ENCODE measurements around the gene PSTPIP1.
A peak's percentile ranks its signal among the peaks of the same experiment; 100 is the strongest.

PSTPIP1 gene

DNA sequence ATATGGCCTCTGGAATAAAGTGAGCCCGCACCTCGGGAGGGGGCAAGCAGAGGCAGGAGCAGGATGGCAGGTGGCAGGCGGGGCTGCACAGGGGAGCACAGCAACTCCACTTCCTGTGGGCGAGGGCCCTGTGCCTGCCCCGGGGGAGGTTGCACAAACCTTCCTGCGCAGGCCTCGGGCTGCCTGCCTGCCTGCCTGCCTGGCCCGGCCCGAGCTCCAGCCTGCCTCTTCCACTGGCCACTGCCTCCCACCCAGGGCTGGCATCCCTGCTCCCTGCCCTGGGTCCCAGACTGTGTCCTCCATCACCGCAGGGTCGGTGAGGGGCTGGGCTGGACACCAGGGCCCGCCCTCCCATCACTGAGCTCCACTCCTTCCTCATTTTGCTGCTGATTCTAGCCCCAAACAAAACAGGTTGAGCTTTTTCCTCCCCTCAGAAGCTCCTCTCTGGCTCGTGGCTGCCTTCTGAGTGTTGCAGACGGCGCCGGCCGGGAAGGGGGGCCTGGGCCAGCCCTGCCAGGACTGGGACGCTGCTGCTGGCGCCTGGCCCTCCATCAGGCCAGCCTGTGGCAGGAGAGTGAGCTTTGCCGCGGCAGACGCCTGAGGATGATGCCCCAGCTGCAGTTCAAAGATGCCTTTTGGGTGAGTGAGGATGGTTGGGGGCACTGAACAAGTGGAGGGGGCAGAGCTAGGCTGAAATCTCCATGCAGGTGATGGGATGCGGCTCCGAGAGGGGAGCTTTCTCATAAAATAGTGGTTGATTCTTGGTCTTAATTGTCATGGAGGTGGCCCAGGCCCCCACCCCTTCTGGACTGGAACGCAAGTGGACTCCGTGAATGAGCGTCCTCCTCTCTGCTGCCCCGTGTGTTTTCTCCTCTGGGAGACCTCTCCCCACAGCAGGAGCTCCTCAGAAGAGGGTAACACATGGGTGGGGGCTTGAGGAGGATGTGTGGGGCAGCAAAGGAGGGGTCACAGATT, at the start of gene PSTPIP1:
TSS of gene PSTPIP1 (plus strand) at position 156 of the 975 bp plus-strand sequence. CDS start at position 604, 448 bp downstream.
- no peak within 1 kb of the TSS for H3K4me3 ChIP-seq (ENCODE audit: low read depth, low read length)
- no peak for DNase-seq (ENCODE audit: low read depth, low spot score)

DNA sequence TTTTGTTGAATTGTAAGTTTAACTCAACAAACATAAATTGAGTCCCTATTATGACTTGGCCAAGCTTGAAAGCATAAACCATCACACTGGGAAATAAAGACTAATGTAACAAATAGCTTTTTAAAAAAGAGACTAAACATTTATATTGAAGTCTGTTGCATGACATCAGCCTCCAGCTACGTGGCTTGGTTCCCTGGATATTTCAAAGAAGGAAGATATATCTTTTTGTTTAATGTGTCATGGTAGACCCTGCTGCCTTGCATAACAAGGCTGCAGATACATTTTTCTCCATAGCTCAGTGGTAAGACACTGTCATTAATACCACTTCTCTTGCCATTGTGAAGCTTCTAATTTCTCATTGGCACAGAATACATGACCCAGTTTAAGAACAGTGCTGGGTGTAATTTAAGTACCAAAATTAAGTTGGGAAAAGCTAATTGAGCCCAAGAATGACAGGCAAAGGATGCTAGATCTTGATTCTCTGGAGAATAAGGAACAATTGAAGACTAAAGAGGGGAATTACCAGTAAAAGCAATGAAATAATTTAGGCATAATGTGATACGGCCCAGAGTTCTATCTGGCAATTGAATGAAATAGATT, 49.3 kb upstream of the PSTPIP1 start:
- no peak overlapping the region for H3K4me3 ChIP-seq (ENCODE audit: low read depth, low read length)
- CTCF ChIA-PET, result interaction anchor here (0.7 to 1.8 kb wide), 3 partner anchors 10 to 875 kb away, joined by 3 to 4 read pairs (median 3); no protein-coding TSS in a partner anchor
- TF ChIP-seq, protein P1, sequence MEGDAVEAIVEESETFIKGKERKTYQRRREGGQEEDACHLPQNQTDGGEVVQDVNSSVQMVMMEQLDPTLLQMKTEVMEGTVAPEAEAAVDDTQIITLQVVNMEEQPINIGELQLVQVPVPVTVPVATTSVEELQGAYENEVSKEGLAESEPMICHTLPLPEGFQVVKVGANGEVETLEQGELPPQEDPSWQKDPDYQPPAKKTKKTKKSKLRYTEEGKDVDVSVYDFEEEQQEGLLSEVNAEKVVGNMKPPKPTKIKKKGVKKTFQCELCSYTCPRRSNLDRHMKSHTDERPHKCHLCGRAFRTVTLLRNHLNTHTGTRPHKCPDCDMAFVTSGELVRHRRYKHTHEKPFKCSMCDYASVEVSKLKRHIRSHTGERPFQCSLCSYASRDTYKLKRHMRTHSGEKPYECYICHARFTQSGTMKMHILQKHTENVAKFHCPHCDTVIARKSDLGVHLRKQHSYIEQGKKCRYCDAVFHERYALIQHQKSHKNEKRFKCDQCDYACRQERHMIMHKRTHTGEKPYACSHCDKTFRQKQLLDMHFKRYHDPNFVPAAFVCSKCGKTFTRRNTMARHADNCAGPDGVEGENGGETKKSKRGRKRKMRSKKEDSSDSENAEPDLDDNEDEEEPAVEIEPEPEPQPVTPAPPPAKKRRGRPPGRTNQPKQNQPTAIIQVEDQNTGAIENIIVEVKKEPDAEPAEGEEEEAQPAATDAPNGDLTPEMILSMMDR (IDR thresholded peaks at IDR 0.05; ENCODE audit: insufficient read depth, low read length, missing control alignments), result no peak
- peak; percentile 10 for DNase-seq (ENCODE audit: low read depth, low spot score)
- POLR2A ChIA-PET, result interaction anchor here (0.6 kb wide), 1 partner anchor 238 kb away, joined by 3 read pairs; no protein-coding TSS in a partner anchor

More for the DNA sequence above, at the start of gene PSTPIP1:
- ChIA-PET CTCF (interaction anchor here (1.2 kb wide), 1 partner anchor 11 kb away, joined by 5 read pairs; no protein-coding TSS in a partner anchor), POLR2A (no interaction called here)
- TF ChIP-seq, protein P1 (IDR thresholded peaks at IDR 0.05; ENCODE audit: insufficient read depth, low read length, missing control alignments), result no peak

DNA sequence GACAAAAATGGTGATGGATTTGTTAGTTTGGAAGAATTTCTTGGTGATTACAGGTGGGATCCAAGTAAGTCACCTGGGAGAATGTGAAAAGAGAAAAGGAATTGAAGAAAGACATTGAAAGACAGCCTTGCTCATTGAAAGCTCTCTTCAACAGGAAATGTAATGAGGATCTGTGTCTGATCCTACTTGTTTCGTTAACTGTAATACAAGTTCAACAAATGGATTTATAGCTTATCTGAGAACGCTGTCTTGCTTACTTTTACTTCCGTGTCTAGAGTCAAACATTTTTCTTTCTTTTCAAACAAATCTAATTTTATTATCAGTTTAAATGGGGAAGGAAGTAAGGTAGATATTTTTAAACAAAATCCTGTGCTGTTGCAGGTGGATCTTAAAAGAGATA, 47.5 kb upstream of the PSTPIP1 start:
- TF ChIP-seq, protein P1 (IDR thresholded peaks at IDR 0.05; ENCODE audit: insufficient read depth, low read length, missing control alignments), result no peak

DNA sequence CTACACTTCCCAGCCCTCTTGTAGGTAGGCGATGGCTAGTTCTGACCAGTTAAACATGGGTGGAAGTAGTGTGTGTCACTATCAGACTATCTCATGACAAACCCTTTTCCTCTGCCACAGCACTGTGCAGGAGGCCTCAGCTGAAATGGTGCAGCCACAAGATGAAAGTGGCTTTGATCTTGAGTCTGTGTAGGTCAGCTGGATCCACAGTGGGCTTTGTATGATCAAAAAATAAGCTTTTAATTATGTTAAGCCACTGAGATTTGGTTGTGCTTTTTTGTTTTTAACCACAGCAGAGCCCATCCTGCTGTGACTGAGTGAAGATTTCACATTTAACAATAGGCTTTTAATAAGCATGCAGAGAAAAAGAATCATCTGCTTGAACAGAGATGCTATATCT, 43.7 kb upstream of the PSTPIP1 start:
- ChIA-PET POLR2A (no interaction called here), CTCF (interaction anchor here (1.1 to 1.6 kb wide), 3 partner anchors 9 to 55 kb away, joined by 3 to 6 read pairs (median 3); no protein-coding TSS in a partner anchor)
- H3K4me3 ChIP-seq (ENCODE audit: low read depth, low read length), result no peak overlapping the region
- TF ChIP-seq, protein P1 (IDR thresholded peaks at IDR 0.05; ENCODE audit: insufficient read depth, low read length, missing control alignments), result no peak
- no peak for DNase-seq (ENCODE audit: low read depth, low spot score)

More for the DNA sequence above, 47.5 kb upstream of the PSTPIP1 start:
- POLR2A ChIA-PET, result no interaction called here
- no peak overlapping the region for H3K4me3 ChIP-seq (ENCODE audit: low read depth, low read length)
- DNase-seq (ENCODE audit: low read depth, low spot score), result no peak
- CTCF ChIA-PET, result interaction anchor here (0.6 to 0.9 kb wide), 3 partner anchors 24 to 229 kb away, joined by 3 read pairs; no protein-coding TSS in a partner anchor

DNA sequence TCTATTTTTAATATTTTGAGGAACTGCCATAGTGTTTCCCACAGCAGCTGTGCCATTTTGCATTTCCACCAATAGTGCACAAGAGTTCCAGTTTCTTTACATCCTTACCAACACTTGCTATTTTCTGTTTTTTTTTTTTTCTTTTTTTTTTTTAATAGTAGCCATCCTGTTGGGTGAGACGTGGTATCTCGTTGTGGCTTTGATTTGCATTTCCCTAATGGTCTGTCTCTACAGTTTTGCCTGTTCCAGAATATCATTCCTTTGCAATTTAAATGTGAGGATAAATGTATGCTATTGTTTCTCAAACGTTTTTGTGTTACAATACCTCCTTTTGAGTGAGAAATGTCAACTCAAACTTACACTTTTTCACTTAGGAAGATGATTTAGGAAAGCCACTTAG, 41.0 kb upstream of the PSTPIP1 start:
- DNase-seq (ENCODE audit: low read depth, low spot score), result no peak
- H3K4me3 ChIP-seq (ENCODE audit: low read depth, low read length), result no peak overlapping the region
- ChIA-PET POLR2A (interaction anchor here (1.6 kb wide), 1 partner anchor 23 kb away, joined by 4 read pairs; the partner anchor contains the start of gene RCN2), CTCF (interaction anchor here (1.4 kb wide), 1 partner anchor 13 kb away, joined by 6 read pairs; no protein-coding TSS in a partner anchor)
- TF ChIP-seq, protein P1 (IDR thresholded peaks at IDR 0.05; ENCODE audit: insufficient read depth, low read length, missing control alignments), result no peak

All from AG04449 (cell line).